Stimulated activated CD4-positive, alpha-beta T cell treated with anti-CD3 and anti-CD28 coated beads, Interleukin-2, amount 100 ng/mL, for 48 hours (primary cell): Measurements from ENCODE around the gene SIDT1.

Experiments
- DNase-seq, 2 donors: peaks; one replicate each; pipeline ENCODE4 v3.0.0-alpha.2; 2020

The SIDT1 gene

GRCh38 chr3:113531826-113532697, at the start of gene SIDT1:
Gene SIDT1, plus strand, starts transcription at chr3:113532555. Its CDS starts 467 bp downstream, at chr3:113533022.
- peak; percentile 47 to 51 for DNase-seq

- no peak for DNase-seq
These were observed 47.2 kb upstream of the SIDT1 start for GRCh38 chr3:113485161-113485609.

DNA sequence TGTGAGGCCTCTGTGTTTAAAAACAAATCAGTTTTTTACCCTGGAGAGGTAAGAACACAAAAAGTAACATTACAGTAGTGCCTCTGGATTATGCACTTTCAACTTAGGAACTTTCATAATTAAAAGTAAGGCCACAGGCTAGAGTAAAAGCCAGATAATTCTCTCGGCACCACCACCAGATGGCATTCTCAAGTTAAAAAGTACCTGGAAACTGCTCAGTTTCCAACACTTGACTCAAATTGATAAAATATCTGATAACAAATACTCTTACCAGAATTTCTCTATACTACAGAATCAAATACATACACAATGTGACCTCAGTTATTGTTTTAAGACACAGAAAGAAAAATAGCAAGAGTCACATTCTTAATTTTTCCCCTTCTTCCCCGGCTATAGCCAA, 37.3 kb upstream of the SIDT1 start:
- no peak for DNase-seq

- DNase-seq: no peak
These were observed 35.4 kb upstream of the SIDT1 start for GRCh38 chr3:113496924-113497323.

GRCh38 chr3:113498221-113499005, 33.9 kb upstream of the SIDT1 start:
- DNase-seq: no peak

- DNase-seq: no peak
These were observed 33.3 kb upstream of the SIDT1 start for GRCh38 chr3:113499081-113499480.

DNA sequence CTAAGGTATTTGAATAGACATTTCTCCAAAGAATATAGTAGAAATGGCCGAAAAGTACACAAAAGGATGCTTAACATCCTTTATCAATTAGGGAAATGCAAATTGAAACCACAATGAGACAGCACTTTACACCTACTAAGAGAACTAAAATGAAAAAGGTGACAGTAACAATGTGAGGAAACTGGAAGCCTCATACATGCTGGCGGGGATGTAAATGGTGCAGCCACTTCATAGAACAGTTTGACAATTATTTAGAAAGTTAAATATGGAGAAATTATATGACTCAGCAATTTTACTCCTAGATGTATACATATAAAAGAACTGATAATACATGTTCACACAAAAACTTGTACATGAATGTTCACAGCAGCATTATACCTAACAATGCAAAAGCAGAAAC, 30.8 kb upstream of the SIDT1 start:
- no peak for DNase-seq

GRCh38 chr3:113505867-113506266, 26.5 kb upstream of the SIDT1 start:
- DNase-seq: no peak

DNA sequence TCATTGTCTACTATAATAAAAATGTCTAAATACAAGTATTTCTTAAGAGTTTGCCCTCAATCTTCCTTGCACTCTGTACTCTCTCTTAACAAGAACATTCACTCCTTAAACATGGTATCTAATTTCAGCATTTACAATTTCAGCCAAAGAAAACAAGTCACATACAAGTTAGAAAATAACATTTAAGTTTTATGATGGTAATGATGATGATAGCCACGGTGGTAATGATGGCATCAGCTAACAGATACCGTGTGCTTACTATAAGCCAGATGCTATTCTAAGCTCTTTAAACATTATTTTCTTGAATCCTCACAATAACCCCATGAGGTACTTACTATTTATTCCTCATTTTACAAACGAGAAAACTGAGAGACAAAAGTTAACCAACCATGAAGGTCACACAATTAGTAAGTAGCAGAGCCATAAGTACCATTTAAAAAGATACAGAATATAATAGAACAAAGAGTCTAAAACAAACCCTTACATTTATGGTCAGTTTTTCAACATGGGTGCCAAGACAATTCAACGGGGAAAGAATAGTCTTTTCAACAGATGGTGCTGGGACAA, 24.8 kb upstream of the SIDT1 start:
- no peak for DNase-seq

- DNase-seq: no peak
These were observed 23.4 kb upstream of the SIDT1 start for GRCh38 chr3:113508966-113509365.

- no peak for DNase-seq
These were observed 18.0 kb upstream of the SIDT1 start for GRCh38 chr3:113514265-113514769.

DNA sequence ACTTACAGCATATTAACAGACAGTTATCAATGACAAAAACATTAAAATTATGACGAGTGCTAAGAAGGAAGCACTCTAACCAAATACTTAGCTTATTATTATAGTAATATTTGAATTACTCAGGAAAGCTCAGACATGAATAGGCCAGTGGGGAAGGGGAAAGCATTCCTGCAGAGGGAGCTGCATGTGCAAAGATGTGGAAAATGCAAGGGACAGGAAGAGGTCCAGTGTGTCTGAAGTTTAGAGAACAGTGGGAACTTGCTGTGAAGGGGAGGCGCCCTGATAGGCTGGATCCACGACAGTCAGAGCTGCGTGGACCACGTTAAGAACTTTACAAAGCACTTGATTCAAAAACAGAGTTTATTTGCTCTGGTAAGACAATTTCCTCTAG, 16.2 kb upstream of the SIDT1 start:
- DNase-seq: no peak

- DNase-seq: no peak
These were observed 10.4 kb upstream of the SIDT1 start for GRCh38 chr3:113521981-113522380.

DNA sequence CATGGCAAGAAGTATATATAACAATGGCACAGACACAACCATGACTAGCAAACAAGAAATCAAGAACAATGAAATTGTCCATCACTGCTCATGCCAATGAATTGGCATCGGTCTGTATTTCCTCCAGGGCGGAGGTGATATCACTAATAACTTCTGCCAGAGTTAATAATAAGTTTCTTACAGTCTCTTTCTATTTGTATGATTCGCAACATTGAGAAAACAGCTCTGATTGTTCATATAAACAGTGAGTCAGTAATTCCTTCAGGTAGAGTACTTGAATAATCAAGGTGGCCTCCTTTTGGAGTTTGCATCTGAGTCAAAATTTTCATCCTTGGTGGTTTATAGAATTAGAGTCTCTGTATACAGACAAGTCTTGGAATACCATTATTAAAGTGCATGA, 9.1 kb upstream of the SIDT1 start:
- no peak for DNase-seq

GRCh38 chr3:113532698-113533533, 561 bp downstream of the SIDT1 start:
- DNase-seq: peak; percentile 23 to 37

GRCh38 chr3:113533534-113533892, 1.2 kb downstream of the SIDT1 start:
- DNase-seq: peak; percentile 24 to 25

- DNase-seq: no peak
These were observed 2.0 kb downstream of the SIDT1 start for GRCh38 chr3:113534365-113534764.

DNA sequence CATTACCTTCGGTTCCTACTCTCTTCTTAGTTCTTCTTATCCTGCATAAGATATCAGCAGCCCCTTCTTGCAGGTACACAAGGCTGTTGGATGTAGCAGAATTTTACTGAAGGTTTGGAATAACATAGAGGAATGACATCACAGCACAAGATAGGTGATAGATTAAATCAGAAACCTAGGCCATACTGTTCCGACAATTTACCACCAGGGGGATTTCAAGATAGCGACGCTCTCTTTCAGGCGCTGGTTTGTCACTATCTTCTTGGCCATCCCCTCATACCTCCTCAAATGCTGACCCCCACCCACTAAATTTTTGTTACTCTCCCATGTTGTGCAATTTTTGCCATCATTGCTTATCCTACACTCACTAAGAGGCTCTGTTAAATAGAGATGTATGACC, 3.5 kb downstream of the SIDT1 start:
- no peak for DNase-seq

DNA sequence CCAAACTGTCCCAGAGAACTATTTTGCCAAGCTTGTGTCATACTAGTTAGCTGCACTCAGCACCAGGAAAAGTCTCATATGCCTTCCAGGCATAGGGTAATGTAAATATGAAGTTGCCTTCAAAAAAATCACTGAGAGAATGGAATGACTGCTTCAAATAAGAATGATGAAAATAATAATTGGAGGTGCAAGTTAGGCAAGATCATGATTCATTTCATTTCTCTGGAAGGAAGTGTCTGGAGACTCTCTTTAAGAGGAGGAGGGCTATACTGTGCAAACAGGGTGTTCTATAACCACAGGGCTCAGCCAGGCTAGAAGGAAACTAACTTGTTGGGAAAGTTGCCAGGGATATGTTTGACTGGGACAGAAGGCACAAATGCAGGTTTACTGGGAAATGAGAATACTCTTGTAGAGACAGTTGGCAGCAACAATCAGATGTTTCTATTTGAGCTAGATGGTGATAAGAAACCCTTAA, 4.3 kb downstream of the SIDT1 start:
- DNase-seq: no peak

DNA sequence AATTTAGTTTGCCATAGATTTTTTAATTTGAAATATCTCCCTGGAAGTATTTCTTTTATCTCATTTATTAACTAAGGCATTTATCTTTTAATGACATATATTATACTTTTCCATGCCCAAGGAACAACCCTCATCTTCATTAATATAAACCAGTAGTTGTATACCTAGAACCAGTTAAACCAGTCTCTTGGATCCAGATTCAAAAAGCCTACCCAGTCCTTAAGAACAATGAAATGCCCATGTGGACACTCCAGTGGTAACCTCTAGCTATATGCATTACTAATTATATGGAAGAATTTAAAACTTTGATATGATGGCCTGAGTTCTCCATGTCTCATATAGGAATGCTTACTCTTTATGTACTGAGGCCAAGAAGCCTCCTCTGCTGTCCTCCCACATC, 4.8 kb downstream of the SIDT1 start:
- no peak for DNase-seq

DNA sequence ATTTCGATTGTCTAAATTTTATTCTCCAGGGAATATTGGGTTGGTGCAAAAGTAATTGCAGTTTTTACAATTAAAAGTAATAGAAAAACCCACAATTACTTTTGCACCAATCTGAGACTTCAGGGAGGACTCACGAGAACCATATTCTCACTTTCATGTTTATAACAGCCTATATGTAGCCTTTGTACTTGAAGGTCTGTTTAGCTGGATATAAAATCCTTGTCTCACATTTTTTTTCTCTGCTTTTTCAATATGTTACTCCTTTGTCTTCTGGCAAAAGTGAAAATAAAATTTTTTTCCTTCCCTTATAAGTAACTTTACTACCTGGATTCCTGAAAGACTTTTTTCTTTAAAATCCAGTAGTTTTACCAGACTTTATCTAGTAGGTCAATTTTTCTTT, 9.2 kb downstream of the SIDT1 start:
- DNase-seq: no peak

DNA sequence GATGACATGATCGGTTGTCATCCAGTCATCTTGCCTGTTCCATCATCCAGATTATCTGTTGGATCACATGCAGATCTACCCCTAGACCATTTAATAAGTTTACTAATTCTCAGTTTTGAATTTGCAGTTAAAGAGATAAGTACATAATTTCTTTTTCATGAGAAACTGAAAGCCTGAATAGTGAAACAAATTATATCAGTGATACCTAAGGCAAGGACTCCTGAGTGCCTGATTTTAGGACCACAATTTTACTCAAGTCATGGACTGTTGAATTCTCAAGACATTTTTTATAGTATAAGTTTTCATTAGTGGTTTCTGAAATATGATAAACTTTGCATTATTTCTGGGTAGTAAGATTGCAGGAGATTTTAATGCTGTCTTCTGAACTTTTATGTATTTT, 13.2 kb downstream of the SIDT1 start:
- no peak for DNase-seq
